Duodenal mucosa (tissue), 2 donors: ENCODE results near the gene CIZ1.

ENCODE experiments used
- H3K27ac ChIP-seq: one replicate; pipeline ENCODE4 v1.7.0; 2013; ENCODE audit warnings: low read depth, low read length
- H3K27me3 ChIP-seq, 2 donors: one replicate each; pipeline ENCODE4 v1.7.0; 2013; ENCODE audit warnings: low read length in 2 of 2, control low read depth in 1 of 2; ENCODE audit not compliant: insufficient read depth in 2 of 2, control insufficient read depth in 1 of 2
- H3K36me3 ChIP-seq, 2 donors: one replicate each; pipeline ENCODE4 v1.7.0; 2013; ENCODE audit warnings: low read length in 2 of 2, control low read depth in 1 of 2; ENCODE audit not compliant: insufficient read depth in 2 of 2, control insufficient read depth in 1 of 2
- H3K4me1 ChIP-seq, 2 donors: one replicate each; pipeline ENCODE4 v1.7.0; 2013; ENCODE audit warnings: low read length in 2 of 2, control low read depth in 1 of 2; ENCODE audit not compliant: insufficient read depth in 2 of 2, control insufficient read depth in 1 of 2
- H3K4me3 ChIP-seq, 2 donors: one replicate each; pipeline ENCODE4 v1.7.0; 2013; ENCODE audit warnings: low read length in 2 of 2, low read depth in 1 of 2
- H3K9ac ChIP-seq, 2 donors: one replicate each; pipeline ENCODE4 v1.7.0; 2013; ENCODE audit warnings: low read length in 2 of 2, low read depth in 1 of 2
- H3K9me3 ChIP-seq, 2 donors: one replicate each; pipeline ENCODE4 v1.7.0; 2013; ENCODE audit warnings: low read length in 2 of 2, control low read depth in 1 of 2; ENCODE audit not compliant: control insufficient read depth in 1 of 2

CIZ1 gene

DNA sequence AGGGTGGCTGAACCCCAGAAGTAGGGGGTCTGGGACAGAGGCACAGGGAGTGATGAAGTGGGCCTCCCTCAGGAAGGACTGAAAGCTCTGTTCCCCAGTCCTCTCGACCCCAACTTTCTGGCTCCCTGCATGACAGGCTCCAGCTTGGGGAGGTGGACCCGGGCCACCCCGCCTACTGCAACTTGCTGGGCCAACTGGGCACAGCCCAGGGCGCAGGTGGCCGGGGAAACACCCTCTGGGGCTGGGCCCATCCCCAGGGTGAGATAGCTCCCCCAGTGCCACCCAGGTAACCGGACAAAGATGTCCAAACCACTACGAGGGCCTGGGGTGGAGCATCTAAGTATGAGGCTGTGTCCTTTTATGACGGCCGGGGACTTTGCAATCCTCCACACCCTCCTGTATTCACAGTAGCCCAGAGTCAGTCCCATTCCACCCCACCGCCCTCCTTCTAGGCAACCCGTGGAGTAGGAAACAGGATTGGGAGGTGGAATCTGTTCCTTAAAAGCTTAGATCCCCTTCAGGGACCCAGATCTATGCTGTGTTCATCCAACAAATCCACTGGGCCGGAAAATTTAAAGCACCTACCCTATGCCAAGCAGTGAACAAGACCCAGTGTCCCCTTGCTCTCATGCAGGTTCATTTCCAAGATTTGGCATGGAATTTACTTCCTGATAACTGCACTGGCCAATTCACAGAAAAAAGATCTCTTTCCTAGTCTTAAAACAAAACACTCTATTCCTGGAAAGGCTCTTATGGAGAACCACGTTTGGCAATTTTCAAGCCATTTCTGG, 31.7 kb upstream of the CIZ1 start:
- no peaks in the 10 kb centered on the region for H3K36me3 ChIP-seq
- no peaks in the 10 kb centered on the region for H3K9me3 ChIP-seq
- H3K27me3 ChIP-seq: no peaks in the 10 kb centered on the region
- no peak overlapping the region for H3K27ac ChIP-seq
- H3K4me1 ChIP-seq: peaks cover 3 to 7% of the 10 kb centered on the region in 2 donors
- H3K4me3 ChIP-seq: no peak overlapping the region
- H3K9ac ChIP-seq: no peak overlapping the region

DNA sequence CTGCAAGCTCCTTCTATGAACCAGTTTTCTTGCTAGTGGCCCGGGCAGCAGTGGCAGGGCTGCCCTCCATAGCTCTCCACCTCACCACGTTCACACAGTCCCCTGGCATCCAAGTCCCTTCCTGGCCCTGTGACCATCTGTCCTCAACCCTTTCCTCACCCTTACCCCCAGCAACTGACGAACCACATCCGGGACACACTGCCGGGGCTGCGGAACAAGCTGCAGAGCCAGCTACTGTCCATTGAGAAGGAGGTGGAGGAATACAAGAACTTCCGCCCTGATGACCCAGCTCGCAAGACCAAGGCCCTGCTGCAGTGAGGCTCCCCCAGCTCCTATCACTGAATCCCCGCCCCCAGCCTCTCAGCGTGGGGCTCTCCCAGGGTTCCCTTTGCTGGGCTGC, 30.7 kb upstream of the CIZ1 start:
- H3K4me1 ChIP-seq: peaks cover 8 to 11% of the 10 kb centered on the region in 2 donors
- H3K9me3 ChIP-seq: no peaks in the 10 kb centered on the region
- no peak overlapping the region for H3K4me3 ChIP-seq
- H3K9ac ChIP-seq: no peak overlapping the region
- H3K27me3 ChIP-seq: no peaks in the 10 kb centered on the region
- no peaks in the 10 kb centered on the region for H3K36me3 ChIP-seq
- H3K27ac ChIP-seq: no peak overlapping the region

DNA sequence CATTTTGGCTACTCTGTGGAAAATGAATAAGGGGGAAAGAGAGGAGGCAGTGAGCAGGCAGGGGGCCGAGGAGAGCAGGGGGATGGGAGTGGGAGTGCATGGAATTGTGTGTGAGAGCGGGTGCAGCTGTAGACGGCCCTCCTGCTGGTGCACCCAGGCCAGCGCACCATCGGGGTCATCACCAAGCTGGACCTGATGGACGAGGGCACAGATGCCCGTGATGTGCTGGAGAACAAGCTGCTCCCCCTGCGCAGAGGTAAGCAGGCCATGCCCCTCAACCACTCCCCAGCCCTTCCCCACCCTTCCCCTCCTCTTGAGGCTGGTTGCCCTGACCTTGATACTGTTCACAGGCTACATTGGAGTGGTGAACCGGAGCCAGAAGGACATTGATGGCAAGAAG, 28.5 kb upstream of the CIZ1 start:
- Histone ChIP-seq H3K36me3 (no peaks in the 10 kb centered on the region), H3K27ac (no peak overlapping the region), H3K9ac (no peak overlapping the region), H3K4me1 (peaks cover 8 to 11% of the 10 kb centered on the region in 2 donors), H3K27me3 (no peaks in the 10 kb centered on the region), H3K4me3 (no peak overlapping the region), H3K9me3 (no peaks in the 10 kb centered on the region)

DNA sequence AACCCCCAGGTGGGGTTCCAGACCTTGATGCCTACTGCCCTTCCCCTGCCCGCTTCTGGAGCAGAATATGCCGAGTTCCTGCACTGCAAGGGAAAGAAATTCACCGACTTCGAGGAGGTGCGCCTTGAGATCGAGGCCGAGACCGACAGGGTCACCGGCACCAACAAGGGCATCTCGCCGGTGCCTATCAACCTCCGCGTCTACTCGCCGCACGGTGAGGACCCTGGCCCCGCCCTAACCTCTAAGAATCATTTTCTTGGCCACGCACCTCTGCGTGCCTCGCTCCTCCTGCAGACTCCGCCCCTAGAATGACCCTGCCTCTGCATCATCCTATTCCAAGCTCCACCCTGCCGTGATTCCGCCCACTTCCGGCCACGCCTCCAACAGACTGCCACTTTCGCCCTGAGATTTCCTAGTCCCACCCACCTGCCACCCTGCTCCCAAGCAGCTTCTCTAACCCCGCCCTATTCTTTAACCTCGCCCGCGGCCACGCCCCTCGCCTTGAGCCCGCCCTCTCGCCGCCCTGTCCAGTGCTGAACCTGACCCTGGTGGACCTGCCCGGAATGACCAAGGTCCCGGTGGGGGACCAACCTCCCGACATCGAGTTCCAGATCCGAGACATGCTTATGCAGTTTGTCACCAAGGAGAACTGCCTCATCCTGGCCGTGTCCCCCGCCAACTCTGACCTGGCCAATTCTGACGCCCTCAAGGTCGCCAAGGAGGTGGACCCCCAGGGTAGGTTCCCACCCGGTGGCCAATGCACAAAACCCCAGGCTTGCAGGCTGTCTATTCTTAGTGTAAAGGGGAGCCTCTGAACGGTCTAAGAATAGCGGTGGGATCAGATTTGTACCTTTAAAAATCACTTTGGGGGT, 27.4 kb upstream of the CIZ1 start:
- H3K36me3 ChIP-seq: no peaks in the 10 kb centered on the region
- peak overlapping the region; percentile 71 to 75 for H3K4me3 ChIP-seq
- H3K9ac ChIP-seq: peak overlapping the region; percentile 58 to 61
- peaks cover 8 to 11% of the 10 kb centered on the region in 2 donors for H3K4me1 ChIP-seq
- no peaks in the 10 kb centered on the region for H3K9me3 ChIP-seq
- H3K27ac ChIP-seq: no peak overlapping the region
- no peaks in the 10 kb centered on the region for H3K27me3 ChIP-seq

DNA sequence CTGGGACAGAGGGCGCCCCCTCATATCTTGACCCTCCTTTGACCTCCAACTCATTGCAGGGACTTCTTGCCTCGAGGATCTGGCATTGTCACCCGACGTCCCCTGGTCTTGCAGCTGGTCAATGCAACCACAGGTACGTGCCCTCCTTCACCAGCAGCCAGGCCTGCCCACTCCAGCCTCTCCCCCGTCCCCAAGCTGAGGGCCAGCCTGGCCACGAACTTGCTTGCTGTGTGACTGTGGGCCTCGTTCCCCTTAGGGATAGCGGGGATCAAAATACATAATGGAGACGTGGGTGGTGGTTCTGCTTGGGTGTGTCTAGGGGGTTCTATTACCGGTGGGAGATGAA, 26.8 kb upstream of the CIZ1 start:
- peak overlapping the region; percentile 58 to 61 for H3K9ac ChIP-seq
- peaks cover 8 to 11% of the 10 kb centered on the region in 2 donors for H3K4me1 ChIP-seq
- H3K27ac ChIP-seq: no peak overlapping the region
- H3K9me3 ChIP-seq: no peaks in the 10 kb centered on the region
- H3K27me3 ChIP-seq: no peaks in the 10 kb centered on the region
- no peaks in the 10 kb centered on the region for H3K36me3 ChIP-seq
- peak overlapping the region; percentile 71 to 75 for H3K4me3 ChIP-seq

DNA sequence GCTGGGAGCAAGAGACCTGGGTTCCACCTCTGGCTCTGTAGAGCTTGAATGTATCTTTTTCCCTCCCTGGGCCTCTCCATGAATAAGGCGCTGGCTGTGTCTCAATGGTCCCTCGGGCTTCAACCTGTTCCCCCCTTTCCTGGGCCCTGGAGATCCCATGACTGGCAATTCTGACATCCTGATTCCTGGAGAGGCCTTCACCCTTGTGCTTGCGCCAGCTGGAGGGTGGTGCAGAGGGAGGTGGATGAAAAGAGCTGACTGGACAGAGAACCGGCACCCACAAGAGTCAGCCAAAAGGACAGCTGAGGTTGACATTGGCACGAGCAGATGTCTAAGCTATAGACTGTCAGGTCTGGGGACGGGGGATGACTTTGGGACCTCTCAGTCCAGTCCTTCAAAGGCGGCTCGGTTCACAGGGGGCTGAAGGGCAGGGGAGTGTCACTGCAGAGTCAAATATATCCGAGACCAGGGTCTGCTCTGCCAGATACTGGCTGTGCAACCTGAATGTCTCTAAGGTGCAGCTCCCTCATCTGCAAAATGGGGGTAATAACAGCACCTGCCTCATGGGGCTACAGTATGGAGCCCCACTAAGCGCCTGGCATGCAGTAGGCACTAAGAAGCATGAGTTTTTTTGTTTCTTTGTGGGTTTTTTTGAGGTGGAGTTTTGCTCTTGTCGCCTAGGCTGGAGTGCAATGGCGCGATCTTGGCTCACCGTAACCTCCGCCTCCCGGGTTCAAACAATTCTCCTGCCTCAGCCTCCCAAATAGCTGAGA, 25.6 kb upstream of the CIZ1 start:
- no peak overlapping the region for H3K9ac ChIP-seq
- no peaks in the 10 kb centered on the region for H3K36me3 ChIP-seq
- no peaks in the 10 kb centered on the region for H3K9me3 ChIP-seq
- H3K27ac ChIP-seq: no peak overlapping the region
- no peak overlapping the region for H3K4me3 ChIP-seq
- H3K27me3 ChIP-seq: no peaks in the 10 kb centered on the region
- H3K4me1 ChIP-seq: peaks cover 10 to 15% of the 10 kb centered on the region in 2 donors

DNA sequence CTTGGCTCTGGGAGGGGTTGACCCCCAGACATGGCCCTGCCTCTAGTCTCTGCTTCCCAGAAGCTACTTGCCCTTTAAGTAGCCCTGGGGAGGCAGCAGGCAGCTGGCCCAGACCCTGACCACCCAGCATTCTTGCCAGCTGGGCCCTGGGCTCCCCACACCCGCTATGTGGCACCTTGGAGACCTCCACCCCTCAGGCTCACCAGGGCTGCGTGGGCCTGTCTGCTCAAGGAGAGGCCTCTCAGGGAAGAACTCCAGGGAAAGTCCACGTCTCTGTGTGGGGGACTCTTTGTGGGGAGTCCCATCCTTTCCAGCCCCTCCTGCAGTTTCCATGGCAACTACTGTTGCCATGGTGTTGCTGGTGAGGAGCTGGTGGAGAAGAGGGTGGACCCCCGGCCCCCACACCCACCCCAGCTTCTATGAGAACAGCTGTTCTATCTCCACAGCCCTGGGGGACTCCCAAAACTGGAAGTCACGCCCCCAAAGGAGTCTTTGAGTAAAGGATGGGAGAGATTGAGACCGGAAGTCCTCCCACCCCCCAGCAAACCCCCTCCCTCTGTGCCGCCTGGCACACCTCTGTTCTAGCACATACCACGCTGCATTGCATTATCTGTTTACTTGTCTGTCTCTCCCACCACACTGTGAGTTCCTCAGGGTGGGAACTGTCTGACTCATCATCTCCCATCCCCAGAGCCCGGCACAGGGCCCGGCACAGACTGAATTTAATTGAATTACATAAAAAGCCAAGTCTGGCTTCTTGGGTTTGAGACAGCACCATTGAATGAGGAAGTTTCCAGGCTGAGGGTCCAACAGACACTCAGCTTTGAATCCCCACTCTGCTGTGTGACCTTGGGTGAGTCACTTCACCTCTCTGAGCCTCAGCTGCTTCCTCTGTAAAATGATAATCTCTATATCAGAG, 24.4 kb upstream of the CIZ1 start:
- Histone ChIP-seq H3K4me3 (no peak overlapping the region), H3K27me3 (no peaks in the 10 kb centered on the region), H3K36me3 (no peaks in the 10 kb centered on the region), H3K9me3 (no peaks in the 10 kb centered on the region), H3K4me1 (peaks cover 20 to 24% of the 10 kb centered on the region in 2 donors), H3K27ac (no peak overlapping the region), H3K9ac (no peak overlapping the region)

DNA sequence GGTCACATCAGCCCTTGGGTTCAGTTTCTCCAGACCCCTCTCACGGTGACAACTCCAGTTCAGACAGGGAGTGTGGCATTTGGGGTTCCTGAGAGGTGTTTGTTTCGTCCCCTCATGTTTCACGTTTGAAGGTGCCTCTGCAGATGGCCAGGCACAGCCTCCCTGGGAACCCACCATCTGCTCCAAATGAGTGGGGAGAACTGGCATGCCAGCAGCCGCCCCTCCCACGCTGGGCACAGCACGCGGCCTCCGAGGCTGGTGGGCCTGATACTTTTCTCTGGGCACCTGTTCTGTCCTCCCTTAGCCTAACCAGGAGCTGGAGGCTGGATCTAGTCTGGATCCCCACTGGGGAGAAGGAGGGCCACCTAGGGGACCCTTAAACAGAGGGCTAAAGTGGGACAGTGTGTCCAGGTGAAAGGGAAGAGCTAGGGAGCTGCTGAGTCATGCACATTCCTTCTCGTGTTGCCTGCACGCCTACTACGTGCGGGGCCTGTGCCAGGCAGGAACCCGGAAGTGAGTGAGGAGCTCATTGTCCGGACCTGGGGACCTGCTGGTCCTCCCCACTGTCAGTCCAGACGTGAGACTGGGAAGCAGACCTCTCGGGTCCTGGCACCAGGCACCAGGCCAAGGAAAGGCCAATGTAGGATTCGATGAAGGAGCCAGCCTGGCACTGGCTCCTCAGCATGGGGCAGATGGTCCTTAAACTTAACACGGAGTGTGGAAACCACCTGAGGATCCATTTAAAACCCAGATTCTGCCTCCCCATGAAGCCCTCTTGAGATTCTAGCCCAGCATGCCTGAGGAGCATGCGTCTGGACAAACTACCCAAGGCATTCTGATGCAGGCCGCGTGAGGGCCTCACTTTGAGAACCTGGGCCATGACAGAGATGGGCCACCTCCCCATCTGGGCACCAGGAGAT, 23.5 kb upstream of the CIZ1 start:
- Histone ChIP-seq H3K4me3 (no peak overlapping the region), H3K27me3 (no peaks in the 10 kb centered on the region), H3K27ac (no peak overlapping the region), H3K36me3 (no peaks in the 10 kb centered on the region), H3K9me3 (no peaks in the 10 kb centered on the region), H3K9ac (no peak overlapping the region), H3K4me1 (peaks cover 21 to 24% of the 10 kb centered on the region in 2 donors)
